Dermis microvascular lymphatic vessel endothelial cell (primary cell): ENCODE measurements around the gene SMIM36. TPM values are rescaled to one million over a fixed set of nuclear protein-coding genes. Genes with fewer than 3 reads are reported as not detected.
A peak's percentile ranks its signal among the peaks of the same experiment; 100 is the strongest.
"Not testable (repeated sequence)": the region's sequence is repeated elsewhere in the genome, so short reads cannot be mapped to it uniquely, and the experiment has no call there.

ENCODE experiments used
- DNase-seq, 2 donors: peaks; one replicate each; pipeline versions ENCODE4 v3.0.0 to v3.0.0-alpha.2; 2010; ENCODE audit warnings: low read depth in 2 of 2
- total RNA-seq: library from RNA; depleted of rRNA; stranded (reverse); fragments of >200 nt; gene quantifications from 2 replicates; pipeline ENCODE4 v1.2.1, GENCODE V29; 2014

SMIM36 gene
- total RNA-seq, 1 donor from 2014 or later: not detected

- no peak for DNase-seq
These were observed 75.8 kb downstream of the SMIM36 start for GRCh38 chr17:55435408-55435807.

- DNase-seq: no peak
These were observed 76.5 kb downstream of the SMIM36 start for GRCh38 chr17:55434721-55435120.

GRCh38 chr17:55433629-55434422 is 77.4 kb downstream of the SMIM36 start:
- peak; percentile 40 to 57 for DNase-seq

GRCh38 chr17:55433029-55433628 is 78.1 kb downstream of the SMIM36 start:
- peak in 1 of 2 donors; percentile 3 for DNase-seq

- DNase-seq: no peak
These were observed 78.8 kb downstream of the SMIM36 start for GRCh38 chr17:55432358-55433028.

GRCh38 chr17:55431914-55432313 is 79.3 kb downstream of the SMIM36 start:
- DNase-seq: not testable (repeated sequence)

- DNase-seq: no peak
These were observed 80.5 kb downstream of the SMIM36 start for GRCh38 chr17:55430541-55431288.

GRCh38 chr17:55427587-55427882 is 83.7 kb downstream of the SMIM36 start:
- DNase-seq: no peak

GRCh38 chr17:55426851-55427586 is 84.2 kb downstream of the SMIM36 start:
- DNase-seq: no peak

- no peak for DNase-seq
These were observed 86.2 kb downstream of the SMIM36 start for GRCh38 chr17:55424893-55425540.

GRCh38 chr17:55423535-55423934 is 87.7 kb downstream of the SMIM36 start:
- no peak for DNase-seq

GRCh38 chr17:55422828-55423164 is 88.5 kb downstream of the SMIM36 start:
- not testable (repeated sequence) for DNase-seq

GRCh38 chr17:55421179-55421934 is 89.9 kb downstream of the SMIM36 start, which contains the start of gene MMD:
Gene MMD (minus strand): TSS chr17:55421835. CDS start chr17:55421695, 140 bp downstream.
- no peak for DNase-seq

- peak in 1 of 2 donors; percentile 22 for DNase-seq
These were observed 90.5 kb downstream of the SMIM36 start for GRCh38 chr17:55420776-55421178.

- DNase-seq: no peak
These were observed 91.0 kb downstream of the SMIM36 start for GRCh38 chr17:55420067-55420775.

GRCh38 chr17:55418369-55419268 is 92.6 kb downstream of the SMIM36 start:
- DNase-seq: no peak

GRCh38 chr17:55417411-55418268 is 93.6 kb downstream of the SMIM36 start:
- DNase-seq: no peak
